Heart right ventricle (tissue), 16 donors: Measurements from ENCODE around the gene HABP2. TPM values are rescaled to one million over a fixed set of nuclear protein-coding genes. Genes with fewer than 3 reads are reported as not detected.

ENCODE experiments used
- ATAC-seq, 8 donors: fragments of 200-7000 bp; cut with Tn5 transposase; one replicate each; pipeline ENCODE4 v1.9.1; 2020; ENCODE audit warnings: mild to moderate bottlenecking in 8 of 8, moderate library complexity in 8 of 8, moderate number of reproducible peaks in 1 of 8
- DNase-seq, 2 donors: peaks; one replicate each; pipeline ENCODE4 v3.0.0-alpha.2; 2020
- H3K27ac ChIP-seq, 10 donors: fragments of 200-600 bp; sonication (generic) in 2 of 10; one replicate each; pipeline versions ENCODE4 v1.5.0 to v1.8.0; 2020 to 2022; ENCODE audit warnings: mild to moderate bottlenecking in 3 of 10
- H3K27me3 ChIP-seq, 7 donors: fragments of 200-600 bp; one replicate each; pipeline ENCODE4 v1.8.0; 2021 to 2022; ENCODE audit warnings: mild to moderate bottlenecking in 2 of 7
- H3K36me3 ChIP-seq, 9 donors: fragments of 200-600 bp; sonication (generic) in 1 of 9; one replicate each; pipeline versions ENCODE4 v1.5.0 to v1.8.0; 2020 to 2022; ENCODE audit warnings: mild to moderate bottlenecking in 2 of 9
- H3K4me1 ChIP-seq, 9 donors: fragments of 200-600 bp; sonication (generic) in 1 of 9; one replicate each; pipeline versions ENCODE4 v1.5.0 to v1.8.0; 2020 to 2022; ENCODE audit warnings: mild to moderate bottlenecking in 4 of 9
- H3K4me3 ChIP-seq, 10 donors: fragments of 200-600 bp; sonication (generic) in 2 of 10; one replicate each; pipeline versions ENCODE4 v1.5.0 to v1.8.0; 2020 to 2022; ENCODE audit warnings: mild to moderate bottlenecking in 7 of 10, moderate library complexity in 2 of 10
- H3K9me3 ChIP-seq, 11 donors: fragments of 200-600 bp in 10 of 11; sonication (generic) in 2 of 11; one replicate each; pipeline versions ENCODE4 v1.5.0 to v1.8.0; 2013 to 2022; ENCODE audit warnings: mild to moderate bottlenecking in 2 of 11, control low read depth in 1 of 11, moderate library complexity in 1 of 11
- WGBS, 2 donors: extraction: QIAGEN DNeasy Blood & Tissue Kit; methylation state at CpG; one replicate each; pipeline ENCODE4 v1.1.7; 2013; ENCODE audit warnings: inconsistent platforms in 1 of 2; 5-methylcytosine and 5-hydroxymethylcytosine counted together
- intact Hi-C, 10 donors: fragments of 100-400 bp; cut with DNase I; formaldehyde crosslinking; loops; one replicate each; pipeline versions ENCODE4 v1.11.1 to v1.14.2; 2022
- polyA plus RNA-seq, 2 donors: library from polyadenylated mRNA; stranded (reverse); fragments of 200-250 nt; gene quantifications; one replicate each; pipeline ENCODE4 v1.2.3, GENCODE V29; 2013
- total RNA-seq, 10 donors: library from RNA; stranded (reverse); fragmentation: NEBNext Ultra II Directional in 3 of 10; extraction: Animal tissue kit (Norgen Biotek cat#: 25700) in 3 of 10; gene quantifications; one replicate each; pipeline versions ENCODE4 v1.2.1 to v1.2.4, GENCODE V29; 2021 to 2023
- TF ChIP-seq, protein P1 (sequence below), 9 donors: fragments of 200-600 bp; sonication (generic) in 2 of 9; IDR thresholded peaks; one replicate each; pipeline versions ENCODE4 v1.5.0 to v1.8.0; 2021 to 2022; ENCODE audit warnings: antibody characterized with exemption in 9 of 9, mild to moderate bottlenecking in 5 of 9, moderate library complexity in 1 of 9
- donor health status: Arrhythmogenic right ventricular cardiomyopathy.
- donor health status: ischemic (EF 13 %, LVEDD 7.1; RV severe dilation, severe dysfunction).
- donor health status: healthy with polysubstance abuse.
- donor health status: DM: no; HTN: yes; CAD: no.
- donor health status: DM: no; HTN: no; CAD: no.
- donor health status: ischemic (EF 25% LVEDD 6.9; RV normal size, moderate dysfunction).
- donor health status: ischemic (EF 25% LVEDD 5.7; RV mildly dilated, moderate dysfunction).
- donor health status: healthy.
- donor health status: DM: yes; HTN: yes; CAD: no.
- donor health status: Ischemic cardiomyopathy.
- donor health status: ischemic (EF 35%, LVEDD 5.7; RV mildly dilated, moderate dysfunction).
- donor health status: nonischemic (EF 11% LVEDD 7.7; RV severe dilation, severe dysfunction).
- donor health status: DM: yes; HTN: yes; CAD: no.
- donor health status: PGD.
- donor health status: ischemic (EF 29% LVEDD 5.4; RV normal size, mild dysfunction).
- donor health status: nonischemic (EF 23%, LVEDD 6.1; RV moderate dilation, normal function).

The HABP2 gene
- total and polyA plus RNA-seq, 12 donors = 0.12 to 0.51 TPM; not detected in 10

DNA sequence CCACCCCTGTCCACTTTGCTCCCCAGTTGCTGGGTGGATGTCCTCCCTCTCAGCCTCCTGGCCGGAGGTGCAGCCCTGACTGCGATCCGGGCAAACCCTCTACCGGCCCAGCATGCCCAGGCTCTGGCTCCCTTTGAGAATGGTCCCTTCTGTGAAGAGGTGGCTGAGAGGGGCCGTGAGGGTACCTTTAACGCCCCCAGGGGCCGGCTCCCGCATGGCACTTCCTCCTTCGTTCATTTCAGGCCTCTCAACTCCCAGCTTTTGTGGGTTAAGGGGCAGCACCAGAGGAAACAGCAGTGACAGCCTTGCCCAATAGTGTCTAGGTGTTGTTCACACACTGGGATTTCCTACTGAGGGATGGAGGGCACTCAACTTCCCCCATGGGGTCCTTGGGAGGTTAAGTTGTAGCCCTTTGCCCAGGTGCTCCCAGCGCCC lies 33.2 kb upstream of the HABP2 start:
- Histone ChIP-seq H3K27me3 (peaks cover 0 to 4% (median 0%) of the 10 kb centered on the region in 7 donors), H3K9me3 (no peaks in the 10 kb centered on the region), H3K4me3 (no peak overlapping the region), H3K36me3 (no peaks in the 10 kb centered on the region), H3K4me1 (peaks cover 0 to 14% (median 5%) of the 10 kb centered on the region in 9 donors), H3K27ac (no peak overlapping the region)
- intact Hi-C loops = loop anchor here in 3 of 10 donors (5.0 to 10.0 kb wide), 4 partner anchors 67 to 955 kb away; no protein-coding TSS in a partner anchor
- TF ChIP-seq, protein P1, sequence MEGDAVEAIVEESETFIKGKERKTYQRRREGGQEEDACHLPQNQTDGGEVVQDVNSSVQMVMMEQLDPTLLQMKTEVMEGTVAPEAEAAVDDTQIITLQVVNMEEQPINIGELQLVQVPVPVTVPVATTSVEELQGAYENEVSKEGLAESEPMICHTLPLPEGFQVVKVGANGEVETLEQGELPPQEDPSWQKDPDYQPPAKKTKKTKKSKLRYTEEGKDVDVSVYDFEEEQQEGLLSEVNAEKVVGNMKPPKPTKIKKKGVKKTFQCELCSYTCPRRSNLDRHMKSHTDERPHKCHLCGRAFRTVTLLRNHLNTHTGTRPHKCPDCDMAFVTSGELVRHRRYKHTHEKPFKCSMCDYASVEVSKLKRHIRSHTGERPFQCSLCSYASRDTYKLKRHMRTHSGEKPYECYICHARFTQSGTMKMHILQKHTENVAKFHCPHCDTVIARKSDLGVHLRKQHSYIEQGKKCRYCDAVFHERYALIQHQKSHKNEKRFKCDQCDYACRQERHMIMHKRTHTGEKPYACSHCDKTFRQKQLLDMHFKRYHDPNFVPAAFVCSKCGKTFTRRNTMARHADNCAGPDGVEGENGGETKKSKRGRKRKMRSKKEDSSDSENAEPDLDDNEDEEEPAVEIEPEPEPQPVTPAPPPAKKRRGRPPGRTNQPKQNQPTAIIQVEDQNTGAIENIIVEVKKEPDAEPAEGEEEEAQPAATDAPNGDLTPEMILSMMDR (IDR thresholded peaks at IDR 0.05) = no peak
- ATAC-seq = no peak
- 77 to 91% methylated on average over 10 of the region's 10 CpGs for WGBS, 2 donors
- DNase-seq = no peak

DNA sequence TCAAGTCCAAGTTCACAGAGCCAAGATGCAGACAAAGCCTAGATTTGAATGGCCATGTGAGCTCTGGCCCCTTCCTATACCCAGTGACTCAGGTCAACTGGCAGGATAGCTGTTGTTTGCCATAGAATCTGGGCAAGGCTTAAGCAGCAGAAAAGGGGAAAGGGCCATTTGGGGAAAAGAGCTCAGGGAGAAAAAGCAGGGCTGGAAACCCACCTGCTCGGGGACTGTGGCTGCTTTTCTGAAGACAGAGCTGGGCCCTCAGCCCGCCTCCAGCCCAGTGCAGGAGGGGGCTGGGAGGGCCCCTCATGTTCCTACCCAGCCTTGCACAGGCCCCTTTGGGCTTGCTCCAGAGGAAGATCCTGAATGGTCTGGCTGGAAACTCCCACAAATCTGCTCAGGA lies 32.6 kb upstream of the HABP2 start:
- intact Hi-C loops = loop anchor here in 2 of 10 donors (10.0 kb wide), 2 partner anchors 135 to 395 kb away; no protein-coding TSS in a partner anchor
- peaks cover 0 to 4% (median 0%) of the 10 kb centered on the region in 7 donors for H3K27me3 ChIP-seq
- no peak for DNase-seq
- H3K36me3 ChIP-seq = no peaks in the 10 kb centered on the region
- 93 to 96% methylated on average over 2 of the region's 2 CpGs for WGBS, 2 donors
- TF ChIP-seq, protein P1 (IDR thresholded peaks at IDR 0.05) = no peak
- peaks cover 0 to 14% (median 5%) of the 10 kb centered on the region in 9 donors for H3K4me1 ChIP-seq
- no peak overlapping the region for H3K27ac ChIP-seq
- no peak for ATAC-seq
- H3K4me3 ChIP-seq = no peak overlapping the region
- no peaks in the 10 kb centered on the region for H3K9me3 ChIP-seq

DNA sequence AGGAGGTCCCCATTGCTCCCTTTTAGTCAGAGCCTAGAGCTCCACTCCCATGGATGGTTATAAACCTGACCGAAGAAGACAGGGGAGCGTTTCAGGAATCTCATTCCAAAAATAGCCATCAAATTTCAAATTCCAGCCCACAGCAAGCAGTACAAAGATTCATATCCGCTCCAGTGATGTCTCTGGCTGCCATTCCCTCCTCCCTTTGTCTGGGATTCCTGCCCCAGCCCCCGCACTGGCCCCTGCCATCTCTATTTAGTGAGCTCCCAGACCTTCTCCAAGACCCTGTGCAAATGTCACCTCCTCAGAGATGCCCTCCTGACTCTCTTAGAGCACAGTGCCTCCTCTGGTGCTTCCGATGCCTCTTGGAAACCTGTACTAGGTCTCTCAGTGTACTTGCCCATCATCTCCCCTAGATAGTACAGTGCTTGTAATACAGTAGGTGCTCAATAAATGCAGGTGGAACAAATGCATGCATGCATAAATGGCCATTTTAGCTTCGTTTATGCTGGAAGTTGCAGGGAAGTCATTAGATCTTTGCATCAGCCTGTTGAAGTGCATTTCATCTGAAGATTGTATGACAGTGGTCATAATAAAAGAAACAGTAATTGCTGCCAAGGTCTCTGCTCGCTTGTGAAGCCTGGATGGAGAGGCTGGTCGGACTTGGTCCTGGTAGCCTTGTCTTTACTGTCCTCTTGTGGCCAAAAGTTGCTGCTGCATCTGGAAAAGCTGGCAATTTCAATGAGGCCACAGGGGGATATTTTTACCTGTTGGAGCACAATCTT lies 32.0 kb upstream of the HABP2 start:
- no peak overlapping the region for H3K27ac ChIP-seq
- peaks cover 0 to 14% (median 5%) of the 10 kb centered on the region in 9 donors for H3K4me1 ChIP-seq
- H3K9me3 ChIP-seq = no peaks in the 10 kb centered on the region
- peaks cover 0 to 4% (median 0%) of the 10 kb centered on the region in 7 donors for H3K27me3 ChIP-seq
- no peak overlapping the region for H3K4me3 ChIP-seq
- H3K36me3 ChIP-seq = no peaks in the 10 kb centered on the region
- 36 to 40% methylated on average over 8 of the region's 8 CpGs for WGBS, 2 donors
- ATAC-seq (peak; percentile 73 to 89 (median 84)), DNase-seq (peak; percentile 29 to 68)
- intact Hi-C loops = loop anchor here in 2 of 10 donors (10.0 kb wide), 2 partner anchors 136 to 396 kb away; no protein-coding TSS in a partner anchor
- TF ChIP-seq, protein P1 (IDR thresholded peaks at IDR 0.05) = peak; percentile 85 to 97 (median 93)

DNA sequence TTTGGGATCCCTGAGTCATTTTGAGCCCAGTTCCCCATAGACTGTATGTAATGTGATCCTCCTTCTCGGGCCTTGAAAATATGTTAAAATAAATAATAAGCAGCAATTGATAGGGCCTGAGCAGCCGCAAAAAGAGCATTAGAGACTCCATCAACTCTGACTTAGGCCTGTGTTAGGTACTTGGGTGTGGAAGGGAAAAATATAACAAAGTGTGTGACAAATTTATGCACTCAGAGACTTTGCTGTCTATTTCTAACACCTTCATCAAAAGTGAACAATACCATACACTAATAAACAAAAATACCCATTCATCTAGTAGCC lies 31.4 kb upstream of the HABP2 start:
- Histone ChIP-seq H3K36me3 (no peaks in the 10 kb centered on the region), H3K4me3 (no peak overlapping the region), H3K9me3 (no peaks in the 10 kb centered on the region), H3K27ac (no peak overlapping the region), H3K4me1 (peaks cover 0 to 14% (median 5%) of the 10 kb centered on the region in 9 donors), H3K27me3 (peaks cover 0 to 4% (median 0%) of the 10 kb centered on the region in 7 donors)
- TF ChIP-seq, protein P1 (IDR thresholded peaks at IDR 0.05) = peak in 5 of 9 donors; percentile 2 to 12 (median 6)
- ATAC-seq (no peak), DNase-seq (no peak)
- WGBS, 2 donors = 51 to 54% methylated on average over 2 of the region's 2 CpGs
- intact Hi-C loops = loop anchor here in 2 of 10 donors (10.0 kb wide), 2 partner anchors 137 to 397 kb away; no protein-coding TSS in a partner anchor
